Measurements from ENCODE around the gene IL31.

IL31 gene

DNA sequence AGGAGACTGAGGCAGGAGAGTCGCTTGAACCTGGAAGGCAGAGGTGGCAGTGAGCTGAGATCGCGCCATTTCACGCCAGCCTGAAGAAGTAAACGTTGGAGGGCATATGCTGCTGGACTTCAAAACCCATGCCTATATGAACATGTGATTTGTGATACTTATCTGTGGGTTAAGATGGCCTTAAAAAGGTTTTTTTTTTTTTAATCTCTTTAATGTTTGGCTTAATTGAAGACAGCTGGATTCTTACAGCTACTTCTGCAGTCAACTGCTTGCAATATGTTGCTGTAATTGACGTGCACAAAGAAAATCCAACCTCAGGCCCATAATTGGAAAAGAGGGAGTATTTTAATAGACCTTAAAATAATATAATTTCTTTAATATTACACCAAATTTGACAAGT is 28.0 kb upstream of the IL31 start:
- TF ChIP-seq JUND (IDR thresholded peaks at IDR 0.05; ENCODE audit: low read depth): no peak
- DNase-seq (ENCODE audit: low read depth in 1 of 2, low spot score in 1 of 2): no peak
- in situ Hi-C loops (cut with HindIII; ENCODE audit: low pct_unique_long_range_greater_than_20kb, low sequenced_read_pairs): no loop called here

DNA sequence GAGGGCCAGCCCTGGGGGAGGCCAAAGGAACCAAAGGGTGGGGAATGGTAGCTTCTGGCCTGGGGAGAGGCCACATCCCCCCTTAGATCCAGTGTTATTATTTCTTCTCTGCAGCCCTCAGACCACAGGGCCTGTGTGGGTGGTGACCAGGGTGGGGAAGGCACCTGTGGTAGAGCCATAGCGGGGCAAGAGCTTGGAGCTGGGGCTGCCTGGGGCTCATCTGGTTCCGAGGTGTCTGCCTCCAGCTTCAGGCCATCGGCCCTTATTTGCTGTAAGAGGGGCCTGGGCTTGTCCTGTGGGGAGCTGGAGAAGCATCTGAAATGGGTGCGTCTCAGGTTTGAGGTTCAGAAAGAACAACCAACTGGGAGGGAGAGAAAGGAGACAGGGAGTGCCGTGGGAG is 27.4 kb upstream of the IL31 start:
- in situ Hi-C loops (cut with HindIII; ENCODE audit: low pct_unique_long_range_greater_than_20kb, low sequenced_read_pairs): no loop called here
- no peak for TF ChIP-seq JUND (IDR thresholded peaks at IDR 0.05; ENCODE audit: low read depth)
- DNase-seq (ENCODE audit: low read depth in 1 of 2, low spot score in 1 of 2): no peak

DNA sequence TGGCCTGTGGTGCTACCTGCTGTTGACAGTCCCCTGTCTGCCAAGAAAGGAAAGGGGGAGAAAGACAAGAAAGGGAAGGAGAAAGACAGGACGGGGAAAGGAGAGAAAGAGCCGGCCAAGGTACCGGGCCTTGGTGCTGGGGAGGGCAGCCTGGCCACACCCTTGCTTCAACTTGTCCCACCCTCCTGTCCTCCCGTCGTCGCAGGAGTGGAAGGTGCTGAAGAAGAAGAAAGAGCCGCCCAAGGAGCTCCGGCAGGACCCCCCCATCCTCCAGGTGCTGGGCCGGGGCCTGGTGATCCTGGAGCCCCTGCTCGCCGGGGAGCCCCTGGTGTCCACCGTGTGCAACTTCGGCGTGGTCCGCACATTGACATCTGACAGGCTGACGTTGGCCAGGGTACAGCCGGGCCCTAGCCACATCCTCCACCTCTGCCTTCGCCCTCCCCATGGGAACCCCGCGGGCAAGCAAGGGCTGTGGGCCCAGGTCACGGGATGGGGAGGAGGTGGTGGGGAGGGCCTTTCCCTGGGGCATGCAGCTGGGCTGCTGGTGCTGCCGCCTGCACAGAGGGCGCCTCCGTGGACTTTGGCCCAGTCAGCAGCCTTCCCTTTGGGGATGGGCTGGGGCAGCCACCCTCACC is 26.6 kb upstream of the IL31 start:
- no peak for DNase-seq (ENCODE audit: low read depth in 1 of 2, low spot score in 1 of 2)
- in situ Hi-C loops (cut with HindIII; ENCODE audit: low pct_unique_long_range_greater_than_20kb, low sequenced_read_pairs): no loop called here
- TF ChIP-seq JUND (IDR thresholded peaks at IDR 0.05; ENCODE audit: low read depth): no peak

DNA sequence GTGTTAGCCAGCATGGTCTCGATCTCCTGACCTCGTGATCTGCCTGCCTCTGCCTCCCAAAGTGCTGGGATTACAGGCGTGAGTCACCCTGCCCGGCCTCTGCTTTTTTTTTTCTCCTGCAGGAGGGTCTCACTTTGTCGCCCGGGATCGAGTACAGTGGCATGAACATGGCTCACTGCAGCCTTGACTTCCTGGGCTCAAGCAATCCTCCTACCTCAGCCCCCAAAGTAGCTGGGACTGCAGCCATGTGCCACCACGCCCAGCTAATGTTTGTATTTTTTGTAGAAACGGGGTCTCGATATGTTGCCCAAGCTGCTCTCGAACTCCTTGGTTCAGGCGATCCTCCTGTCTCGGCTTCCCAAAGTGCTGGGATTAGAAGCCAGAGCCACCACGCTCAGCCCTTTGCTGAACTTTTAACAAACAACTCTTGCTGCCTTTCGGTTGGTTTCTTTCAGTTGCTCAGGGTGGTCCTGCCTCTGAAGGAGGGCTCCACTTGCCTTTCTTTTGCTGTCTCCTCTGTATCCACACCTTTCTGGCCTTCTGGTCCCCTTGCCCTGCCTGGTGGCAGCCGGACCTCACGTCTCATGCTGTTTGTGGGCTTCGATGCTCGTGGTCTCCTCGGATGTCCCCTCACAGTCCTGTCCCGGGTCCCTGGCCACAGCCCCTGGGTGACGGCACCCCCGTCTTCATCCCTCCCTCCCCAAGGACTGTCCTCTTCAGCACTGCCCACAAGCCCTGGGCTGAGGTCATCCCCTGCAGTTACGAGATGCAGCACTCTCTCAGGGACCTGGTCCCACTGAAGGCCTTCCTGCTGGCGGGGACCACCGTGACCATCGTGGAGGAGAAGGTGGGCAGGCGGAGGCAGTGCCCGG is 25.7 kb upstream of the IL31 start:
- DNase-seq (ENCODE audit: low read depth in 1 of 2, low spot score in 1 of 2): no peak
- in situ Hi-C loops (cut with HindIII; ENCODE audit: low pct_unique_long_range_greater_than_20kb, low sequenced_read_pairs): no loop called here
- no peak for TF ChIP-seq JUND (IDR thresholded peaks at IDR 0.05; ENCODE audit: low read depth)

DNA sequence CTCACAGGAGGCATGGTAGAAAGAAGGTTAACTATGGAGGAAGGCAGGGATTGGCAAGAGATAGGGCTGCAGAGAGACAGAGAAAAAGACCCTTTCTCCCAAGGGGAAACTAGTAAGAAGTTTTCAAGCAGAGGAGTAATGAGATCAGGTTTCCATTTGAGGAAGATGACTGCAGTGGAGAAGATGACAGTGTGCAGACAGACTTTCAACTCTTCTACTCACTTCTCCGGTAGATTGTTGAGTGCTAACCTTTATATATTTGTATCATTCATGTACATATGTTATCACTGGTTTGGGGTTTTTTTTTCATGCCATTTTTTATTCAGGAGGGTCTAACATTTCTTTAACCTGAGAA is 23.6 kb upstream of the IL31 start:
- no peak for DNase-seq (ENCODE audit: low read depth in 1 of 2, low spot score in 1 of 2)
- in situ Hi-C loops (cut with HindIII; ENCODE audit: low pct_unique_long_range_greater_than_20kb, low sequenced_read_pairs): no loop called here
- no peak for TF ChIP-seq JUND (IDR thresholded peaks at IDR 0.05; ENCODE audit: low read depth)

- in situ Hi-C loops (cut with HindIII; ENCODE audit: low pct_unique_long_range_greater_than_20kb, low sequenced_read_pairs): no loop called here
- DNase-seq (ENCODE audit: low read depth in 1 of 2, low spot score in 1 of 2): no peak
- TF ChIP-seq JUND (IDR thresholded peaks at IDR 0.05; ENCODE audit: low read depth): no peak
Observed at GRCh38 chr12:122195405-122195804, 21.4 kb upstream of the IL31 start.

DNA sequence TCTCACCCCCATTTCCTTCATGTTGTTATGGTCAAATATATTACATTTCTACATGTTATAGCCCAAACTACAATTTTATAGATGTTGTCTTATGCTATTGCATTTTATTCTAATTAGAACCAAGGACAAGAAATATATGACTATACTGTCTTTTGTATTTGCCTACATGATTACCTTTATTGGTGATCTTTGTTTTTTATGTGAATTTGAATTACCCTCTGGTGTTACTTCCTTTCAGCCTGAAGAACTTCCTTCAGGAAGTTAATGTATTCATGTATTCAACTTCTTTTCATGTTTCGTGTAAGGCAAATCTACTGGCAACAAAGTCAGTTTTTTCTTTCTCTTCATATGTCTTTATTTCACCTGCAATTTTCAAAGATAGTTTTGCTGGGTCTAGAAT is 20.8 kb upstream of the IL31 start:
- no peak for TF ChIP-seq JUND (IDR thresholded peaks at IDR 0.05; ENCODE audit: low read depth)
- in situ Hi-C loops (cut with HindIII; ENCODE audit: low pct_unique_long_range_greater_than_20kb, low sequenced_read_pairs): no loop called here
- DNase-seq (ENCODE audit: low read depth in 1 of 2, low spot score in 1 of 2): no peak

- no peak for DNase-seq (ENCODE audit: low read depth in 1 of 2, low spot score in 1 of 2)
- in situ Hi-C loops (cut with HindIII; ENCODE audit: low pct_unique_long_range_greater_than_20kb, low sequenced_read_pairs): no loop called here
- TF ChIP-seq JUND (IDR thresholded peaks at IDR 0.05; ENCODE audit: low read depth): no peak
Observed at GRCh38 chr12:122192441-122192840, 18.4 kb upstream of the IL31 start.

- peak; percentile 75 to 95 for DNase-seq (ENCODE audit: low read depth in 1 of 2, low spot score in 1 of 2)
- in situ Hi-C loops (cut with HindIII; ENCODE audit: low pct_unique_long_range_greater_than_20kb, low sequenced_read_pairs): no loop called here
- TF ChIP-seq JUND (IDR thresholded peaks at IDR 0.05; ENCODE audit: low read depth): no peak
Observed at GRCh38 chr12:122190842-122191668, 17.0 kb upstream of the IL31 start.

- DNase-seq (ENCODE audit: low read depth in 1 of 2, low spot score in 1 of 2): no peak
- TF ChIP-seq JUND (IDR thresholded peaks at IDR 0.05; ENCODE audit: low read depth): no peak
- in situ Hi-C loops (cut with HindIII; ENCODE audit: low pct_unique_long_range_greater_than_20kb, low sequenced_read_pairs): no loop called here
Observed at GRCh38 chr12:122189626-122190475, 15.8 kb upstream of the IL31 start.

- no peak for DNase-seq (ENCODE audit: low read depth in 1 of 2, low spot score in 1 of 2)
- no peak for TF ChIP-seq JUND (IDR thresholded peaks at IDR 0.05; ENCODE audit: low read depth)
- in situ Hi-C loops (cut with HindIII; ENCODE audit: low pct_unique_long_range_greater_than_20kb, low sequenced_read_pairs): no loop called here
Observed at GRCh38 chr12:122187466-122187865, 13.4 kb upstream of the IL31 start.

DNA sequence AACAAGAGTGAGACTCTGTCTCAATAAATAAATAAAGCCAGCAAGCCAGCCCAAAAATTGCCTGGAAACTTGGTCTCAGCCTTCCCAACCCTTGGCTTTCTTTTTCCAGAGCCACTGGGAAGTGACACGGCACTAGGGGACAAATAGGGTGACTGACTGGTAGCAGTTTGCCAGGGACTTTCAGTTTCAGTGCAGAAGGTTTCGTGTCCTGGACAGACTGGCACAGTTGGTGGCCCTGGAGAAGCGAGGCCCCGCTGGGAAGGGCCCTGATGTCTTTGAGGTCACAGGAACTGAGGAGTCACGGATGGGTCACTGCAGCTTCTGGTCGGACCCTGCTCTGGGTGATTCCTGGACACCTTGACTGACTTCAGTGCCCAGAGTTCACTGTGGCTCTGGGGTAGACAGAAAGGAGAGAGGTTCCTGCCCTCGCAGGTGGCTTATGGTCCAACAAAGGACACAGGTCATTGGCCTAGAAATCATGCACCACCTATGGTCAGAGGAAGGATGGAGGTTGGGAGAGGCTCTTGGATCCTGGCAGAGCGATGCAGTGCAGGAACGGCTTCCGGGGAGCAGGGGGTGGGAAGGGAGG is 11.6 kb upstream of the IL31 start:
- DNase-seq (ENCODE audit: low read depth in 1 of 2, low spot score in 1 of 2): no peak
- TF ChIP-seq JUND (IDR thresholded peaks at IDR 0.05; ENCODE audit: low read depth): no peak
- in situ Hi-C loops (cut with HindIII; ENCODE audit: low pct_unique_long_range_greater_than_20kb, low sequenced_read_pairs): no loop called here

Measured in T47D (cell line).